Stimulated activated CD8-positive, alpha-beta memory T cell treated with anti-CD3 and anti-CD28 coated beads, Interleukin-7, amount 100 ng/mL, for 4 hours (primary cell): Measurements from ENCODE around the gene TNNI3.
"Not testable (repeated sequence)": the region's sequence is repeated elsewhere in the genome, so short reads cannot be mapped to it uniquely, and the experiment has no call there.

Experiments used
- DNase-seq, 2 donors: peaks; one replicate each; pipeline ENCODE4 v3.0.0-alpha.2; 2020; ENCODE audit warnings: low read depth in 2 of 2

TNNI3 gene

DNA sequence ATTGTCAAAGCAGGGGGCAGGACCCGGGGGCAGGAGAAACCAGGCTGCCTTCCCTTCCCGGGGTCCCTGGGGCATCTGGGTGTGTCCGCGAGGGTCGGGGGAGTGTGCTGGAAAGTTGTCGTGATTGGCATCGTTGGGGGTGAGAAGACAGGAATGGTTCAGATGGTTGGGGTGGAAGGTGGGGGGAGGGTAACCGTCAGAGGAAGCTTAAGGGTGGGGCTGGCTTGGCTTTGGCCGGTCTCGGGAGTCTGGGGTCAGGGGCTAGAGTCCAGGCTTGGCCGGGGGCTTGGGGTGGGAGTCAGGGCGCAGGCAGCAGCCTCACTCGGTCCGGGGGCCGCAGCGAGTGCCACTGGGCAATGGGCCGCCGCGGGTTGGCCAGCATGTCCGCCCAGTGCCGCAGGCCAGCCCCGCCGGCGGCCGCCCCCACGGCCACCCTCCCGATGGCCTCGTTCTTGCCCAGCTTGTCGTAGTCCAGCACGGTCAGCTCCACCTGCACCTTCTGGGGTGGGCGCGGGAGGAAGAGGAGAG is 15.7 kb upstream of the TNNI3 start:
- no peak for DNase-seq

DNA sequence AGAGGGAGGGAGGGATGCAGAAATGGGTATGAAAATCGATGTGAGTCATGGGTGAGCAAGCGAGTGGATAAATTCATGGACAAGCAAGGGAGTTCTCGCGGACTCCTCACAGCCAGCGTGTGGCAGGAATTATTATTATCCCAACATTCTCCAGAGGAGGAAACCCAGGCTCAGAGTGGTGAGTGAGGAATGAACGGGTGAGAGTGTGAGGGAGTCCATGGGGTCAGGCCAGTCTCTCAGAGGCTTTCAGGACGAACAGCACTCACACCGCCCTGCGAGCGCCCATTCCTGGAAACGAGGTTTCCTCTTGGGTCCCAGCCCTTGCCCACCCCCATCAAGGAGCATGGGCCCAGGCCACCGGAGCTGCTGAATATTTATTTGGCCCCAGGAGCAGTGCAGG is 15.2 kb upstream of the TNNI3 start:
- no peak for DNase-seq

DNA sequence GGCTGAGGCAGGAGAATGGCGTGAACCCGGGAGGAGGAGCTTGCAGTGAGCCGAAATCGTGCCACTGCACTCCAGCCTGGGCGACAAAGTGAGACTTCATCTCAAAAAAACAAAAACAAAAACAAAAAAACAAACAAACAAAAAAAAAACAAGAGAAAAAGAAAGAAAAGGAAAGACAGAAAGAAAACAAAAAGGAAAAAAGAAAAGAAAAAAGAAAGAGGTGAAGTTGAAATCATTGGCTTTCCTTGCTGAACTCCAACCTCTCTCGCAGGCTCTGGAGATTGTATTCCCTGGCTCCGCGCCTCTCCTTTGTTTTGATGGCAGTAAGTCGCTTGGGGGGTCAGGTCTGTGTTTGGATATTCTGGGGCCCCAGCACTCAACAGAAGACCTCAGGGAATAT is 14.8 kb upstream of the TNNI3 start:
- not testable (repeated sequence) for DNase-seq

DNA sequence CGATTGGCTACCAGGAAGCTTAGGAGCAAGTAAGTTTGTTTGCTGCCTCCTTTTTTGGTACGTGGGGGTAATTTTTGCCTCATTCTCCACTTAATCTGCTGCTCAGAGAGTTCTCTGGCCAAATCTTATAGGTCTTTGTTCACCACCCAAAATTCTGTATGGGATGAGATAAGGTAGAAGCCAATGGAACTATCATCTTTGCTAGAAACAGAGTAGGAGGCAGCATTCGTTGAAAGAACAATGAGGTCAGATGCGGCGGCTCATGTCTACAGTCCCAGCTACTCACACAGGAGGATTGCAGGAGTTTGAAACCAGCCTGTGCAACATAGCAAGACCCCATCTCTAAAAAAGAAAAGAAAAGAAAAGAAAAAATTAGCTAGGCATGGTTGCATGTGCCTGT is 13.9 kb upstream of the TNNI3 start:
- DNase-seq = no peak

DNA sequence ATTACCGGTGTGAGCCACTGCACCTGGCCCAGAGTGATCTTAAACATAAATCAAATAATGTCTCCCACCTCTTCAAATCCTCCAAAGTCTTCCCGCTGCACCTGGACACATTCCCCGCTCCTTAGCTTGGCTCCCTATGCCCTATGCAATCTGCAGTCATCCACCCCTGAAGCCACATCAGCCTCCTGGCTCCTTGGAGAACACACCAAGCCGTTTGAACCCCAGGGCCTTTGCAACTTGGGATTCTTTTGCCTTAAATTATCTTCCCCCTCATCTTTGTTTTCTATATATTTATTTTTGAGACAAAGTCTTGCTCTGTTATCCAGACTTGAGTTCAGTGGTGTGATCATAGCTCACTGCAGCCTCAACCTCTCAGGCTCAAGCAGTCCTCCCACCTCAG is 11.6 kb upstream of the TNNI3 start:
- DNase-seq = no peak

DNA sequence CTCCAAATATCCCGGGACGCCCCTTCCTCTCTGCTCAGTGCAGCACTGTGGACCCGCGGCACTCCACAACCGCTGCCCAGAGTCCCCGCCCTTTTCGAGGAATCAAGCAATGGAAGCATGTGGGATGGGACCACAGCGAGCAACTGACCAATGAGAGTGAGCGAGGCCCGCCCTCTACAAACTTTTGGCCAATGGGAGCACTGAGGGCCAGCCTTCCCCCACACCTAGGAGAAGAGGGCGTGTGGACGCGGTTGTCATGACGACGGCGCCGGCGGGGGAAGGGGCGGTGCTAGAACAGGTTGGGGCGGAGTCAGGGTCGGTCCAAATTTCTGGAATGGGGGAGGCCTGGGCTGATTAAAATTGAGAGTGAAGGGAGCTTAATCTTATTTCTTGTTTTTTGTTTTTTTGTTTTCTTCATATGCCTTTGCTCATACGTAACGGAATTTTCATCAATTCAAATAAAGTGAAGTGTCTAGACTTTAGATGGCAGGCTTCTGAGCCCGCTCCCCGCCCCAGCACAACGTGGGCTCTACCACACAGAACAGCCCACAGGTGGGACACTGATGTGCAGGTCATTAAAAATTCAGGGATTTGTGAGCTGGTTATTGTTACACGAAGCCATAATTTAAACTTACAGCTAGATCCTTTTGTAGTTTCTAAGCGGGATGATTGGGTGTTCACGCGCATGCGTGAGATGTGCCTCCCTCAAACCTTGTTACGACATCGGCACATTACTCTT is 9.2 kb upstream of the TNNI3 start, which contains the start of gene DNAAF3:
DNAAF3 (minus strand) TSS at position 84 of the 739 bp plus-strand sequence. CDS start 200 bp downstream, outside the sequence.
- peak; percentile 27 to 38 for DNase-seq

DNA sequence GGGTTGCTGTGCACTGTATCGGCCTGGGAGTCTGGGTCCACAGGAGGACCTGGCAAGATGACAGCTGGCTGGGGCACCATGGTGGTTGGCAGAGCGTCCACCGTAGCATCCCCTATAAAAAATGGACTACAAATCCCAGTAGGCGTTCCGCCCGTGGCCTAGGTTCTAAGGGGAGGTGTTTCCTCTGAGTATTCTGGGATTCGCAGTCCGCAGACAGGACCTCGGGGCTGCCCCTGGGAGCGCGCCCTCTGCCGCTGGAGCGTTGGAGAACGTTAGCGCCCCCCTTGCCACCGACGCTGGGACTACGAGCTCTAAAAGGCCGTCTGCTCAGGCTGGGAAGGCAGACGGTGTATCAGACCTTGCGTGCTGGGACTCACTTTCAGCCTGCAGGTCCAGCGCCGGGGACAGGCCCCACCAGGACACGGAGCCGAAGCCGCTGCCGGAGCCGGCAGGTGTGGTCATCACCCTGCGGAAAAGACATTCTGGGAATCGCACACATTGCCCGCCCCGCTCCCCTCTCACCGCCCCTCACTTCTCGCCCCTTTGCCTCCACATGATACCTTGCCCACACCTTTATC is 8.5 kb upstream of the TNNI3 start:
- no peak for DNase-seq

DNA sequence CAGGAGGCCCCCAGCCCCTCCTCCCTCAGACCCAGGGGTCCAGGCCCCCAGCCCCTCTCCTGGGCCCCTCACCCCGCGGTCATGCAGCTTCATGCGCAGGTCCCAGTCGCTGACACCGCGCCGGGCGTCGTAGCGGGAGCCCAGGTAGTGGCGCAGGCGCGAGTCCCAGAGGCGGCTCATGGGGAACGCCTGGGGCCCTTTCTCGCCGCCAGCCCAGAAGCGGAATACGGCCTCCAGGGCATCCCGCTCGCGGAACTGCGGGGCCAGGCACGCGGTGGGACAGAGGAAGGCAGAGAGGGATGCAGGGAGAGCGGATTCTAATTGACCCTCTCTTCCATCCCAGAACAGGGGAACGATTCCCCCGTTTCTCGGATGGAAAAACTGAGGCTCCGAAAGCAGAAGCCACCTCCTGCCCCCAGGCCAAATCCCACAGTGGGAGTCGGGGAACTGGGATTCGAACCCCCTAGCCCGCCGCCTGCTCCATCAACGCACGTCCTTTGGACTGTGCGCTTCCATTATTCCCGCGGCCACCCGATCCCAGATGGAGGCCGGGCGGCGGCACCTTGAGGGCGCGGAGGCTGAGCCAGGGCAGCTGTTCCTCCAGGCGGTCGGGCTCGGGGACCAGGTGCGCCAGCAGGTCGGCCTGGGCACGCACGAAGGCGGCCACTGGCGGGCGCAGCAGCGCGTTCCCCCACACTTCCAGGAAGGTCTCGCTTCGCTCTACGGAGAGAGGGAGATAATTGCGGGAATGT is 4.2 kb upstream of the TNNI3 start:
- no peak for DNase-seq

DNA sequence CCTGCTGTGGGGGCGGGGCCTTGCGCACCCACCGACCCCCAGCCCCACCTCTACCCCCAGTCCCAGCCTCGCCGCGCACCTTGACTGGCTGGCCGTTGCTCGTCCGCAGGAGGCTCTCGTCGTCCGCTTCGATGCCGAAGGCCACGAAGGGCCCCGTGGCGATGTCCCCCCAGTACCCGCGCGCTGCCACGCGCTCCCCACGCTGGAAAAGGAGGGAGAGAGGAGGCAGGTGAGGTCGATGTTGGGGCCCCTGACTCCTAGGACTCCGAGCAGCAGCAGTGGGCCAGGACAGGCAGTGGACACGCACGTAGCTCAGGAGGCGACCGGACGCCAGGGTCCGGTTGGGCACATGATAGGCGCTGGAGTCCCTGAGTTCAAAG is 3.4 kb upstream of the TNNI3 start:
- DNase-seq = no peak

DNA sequence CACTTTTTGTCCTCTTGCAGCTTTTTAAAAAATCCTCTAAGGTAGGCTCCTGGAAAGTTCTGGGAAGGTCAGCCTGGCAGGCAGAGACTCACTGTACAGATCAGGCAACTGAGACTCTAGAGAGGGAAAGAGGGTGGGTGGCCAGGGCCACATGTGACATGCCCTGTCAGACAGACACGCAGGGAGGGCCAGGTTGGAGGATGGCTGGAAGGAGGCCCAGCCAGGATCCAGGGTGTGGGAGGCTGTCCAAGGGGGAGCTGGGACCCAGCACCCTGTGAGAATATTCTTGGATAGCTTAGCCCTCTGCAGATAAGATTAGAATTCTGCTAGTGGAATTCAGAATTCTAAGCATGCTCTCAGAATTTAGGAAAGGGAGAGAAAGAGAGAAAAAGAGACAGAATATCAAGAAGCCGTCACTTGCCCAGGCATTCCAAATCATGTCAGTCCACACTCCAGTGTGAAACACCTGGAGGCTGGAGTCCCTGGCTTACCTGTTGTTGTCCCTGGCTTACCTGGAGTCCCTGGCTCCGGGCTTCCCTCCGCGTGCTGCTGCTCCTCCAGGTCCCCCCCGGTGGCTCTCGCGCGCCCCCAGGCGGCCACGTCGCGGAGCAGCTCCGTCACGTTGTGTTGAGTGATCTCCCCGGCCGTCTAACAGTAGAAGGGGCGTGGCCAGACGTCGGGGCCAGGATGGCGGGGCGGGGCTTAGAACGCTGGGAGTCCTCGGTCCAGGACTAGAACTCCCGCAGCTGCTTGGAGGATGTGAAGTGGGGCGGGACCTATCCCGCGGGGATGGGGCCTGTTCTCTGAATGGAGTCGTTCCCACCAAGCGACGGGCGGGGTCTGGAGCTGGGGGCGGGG is 2.8 kb upstream of the TNNI3 start:
- peak; percentile 73 for DNase-seq

DNA sequence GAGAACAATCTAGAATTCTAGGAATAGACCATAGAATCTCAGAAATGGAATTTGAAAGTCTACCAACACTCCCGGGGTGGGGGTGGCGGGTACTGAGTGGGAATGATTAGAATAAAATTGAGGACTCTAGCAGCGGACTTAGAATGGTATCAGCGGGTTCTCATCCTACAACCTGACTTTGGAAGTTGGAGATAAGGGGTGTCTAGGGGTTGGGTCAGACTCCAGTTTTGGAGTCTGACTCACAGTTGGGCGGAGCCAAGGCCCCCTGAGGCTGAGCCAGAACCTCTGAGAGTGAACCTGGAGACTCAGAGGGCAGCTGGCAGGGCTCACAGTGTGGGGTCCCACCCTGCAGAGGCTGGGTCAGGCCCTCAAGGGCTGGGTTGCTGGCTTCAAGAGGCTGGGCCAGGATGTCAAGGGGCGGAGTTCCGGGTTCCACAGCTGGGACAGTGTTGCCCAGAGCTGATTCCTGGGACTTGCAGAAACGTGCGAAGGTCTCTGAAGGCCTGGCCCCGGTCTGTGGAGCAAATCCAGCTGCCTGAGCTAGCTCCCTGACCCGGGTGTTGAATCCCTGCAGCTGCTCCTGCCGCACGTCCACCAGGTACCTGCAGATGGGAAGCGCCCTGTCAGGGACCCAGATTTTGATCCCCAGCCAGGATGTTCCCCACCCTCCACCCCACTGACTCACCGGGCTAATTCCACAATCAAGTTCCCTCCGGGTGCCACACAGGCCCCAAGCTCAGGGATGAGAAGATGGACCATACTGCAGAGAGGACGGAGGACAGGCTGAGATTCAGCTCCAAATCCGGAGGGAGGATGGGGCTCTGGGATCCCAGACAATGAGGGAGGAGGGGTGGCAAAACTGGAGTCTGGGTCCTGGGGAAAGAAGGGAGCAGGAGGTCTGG is 1.6 kb upstream of the TNNI3 start:
- no peak for DNase-seq

DNA sequence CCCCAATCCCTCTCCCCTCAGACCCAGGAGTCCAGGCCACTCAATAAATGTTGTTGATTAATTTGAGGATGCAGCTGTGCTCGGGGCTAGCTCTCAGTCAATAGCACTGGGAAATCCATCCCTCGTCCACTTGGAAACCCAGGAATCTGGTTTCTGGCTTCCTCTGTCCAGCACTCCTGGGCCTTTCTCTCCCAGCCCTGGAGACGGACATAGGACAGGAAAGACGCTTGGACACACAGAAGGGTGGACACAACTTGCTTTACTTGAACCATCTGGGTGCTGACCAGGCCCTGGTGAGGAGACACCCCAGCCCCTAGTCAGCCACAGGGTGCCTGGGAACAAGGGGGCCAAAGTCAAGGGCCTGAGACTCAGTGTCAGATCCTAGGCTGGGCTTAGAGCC is 891 bp upstream of the TNNI3 start:
- no peak for DNase-seq

DNA sequence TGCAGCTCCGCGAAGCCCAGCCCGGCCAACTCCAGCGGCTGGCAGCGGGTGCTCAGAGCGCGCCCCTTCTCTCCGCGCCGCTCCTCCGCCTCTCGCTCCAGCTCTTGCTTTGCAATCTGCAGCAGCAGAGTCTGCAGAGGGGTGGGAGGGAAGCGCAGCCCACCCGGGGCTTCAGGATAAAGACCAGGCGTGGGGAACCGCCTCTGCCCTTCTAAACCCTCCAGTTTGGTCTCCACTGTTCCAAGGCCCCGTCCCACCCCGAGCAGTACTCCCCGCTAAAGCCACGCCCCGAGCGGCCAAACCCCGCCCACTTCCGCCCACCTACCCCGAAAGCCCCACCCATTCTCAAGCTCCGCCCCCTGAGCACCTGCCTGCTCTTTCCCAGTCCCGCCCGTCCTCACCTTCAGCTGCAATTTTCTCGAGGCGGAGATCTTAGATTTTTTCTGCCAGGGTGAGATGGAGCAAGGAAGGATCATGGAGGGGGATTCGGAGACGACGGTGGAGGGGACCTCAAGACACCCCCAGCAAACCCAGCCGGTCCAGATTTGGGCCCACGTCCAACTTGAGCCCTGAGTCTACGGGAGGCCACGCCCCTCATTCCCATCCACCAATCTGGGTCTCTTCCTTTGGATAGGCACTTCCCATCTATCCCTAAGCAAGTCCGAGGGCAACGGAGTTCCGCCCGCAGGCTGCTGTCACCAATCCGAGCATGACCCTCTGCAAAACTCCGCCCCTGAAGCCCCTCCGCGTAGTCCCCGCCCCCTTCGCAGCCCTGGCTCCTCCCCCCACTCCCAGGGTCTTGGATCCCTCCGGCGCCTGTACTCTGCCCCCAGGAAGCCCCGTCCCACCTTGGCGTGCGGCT is 1.1 kb downstream of the TNNI3 start:
- no peak for DNase-seq

DNA sequence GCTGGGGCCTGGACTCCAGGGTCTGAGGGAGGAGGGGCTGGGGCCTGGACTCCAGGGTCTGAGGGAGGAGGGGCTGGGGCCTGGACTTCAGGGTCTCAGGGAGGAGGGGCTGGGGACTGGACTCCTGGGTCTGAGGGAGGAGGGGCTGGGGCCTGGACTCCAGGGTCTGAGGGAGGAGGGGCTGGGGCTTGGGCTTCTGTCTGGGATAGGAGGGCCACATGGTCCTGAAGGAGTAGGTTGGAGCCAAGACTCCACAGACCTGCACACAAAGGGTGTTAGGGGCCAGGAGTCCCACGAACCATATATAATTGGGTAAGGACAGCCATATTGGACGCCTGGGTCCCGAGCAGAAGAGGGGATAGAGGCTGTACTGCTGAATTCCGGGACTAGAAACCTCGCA is 1.7 kb downstream of the TNNI3 start:
- not testable (repeated sequence) for DNase-seq

DNA sequence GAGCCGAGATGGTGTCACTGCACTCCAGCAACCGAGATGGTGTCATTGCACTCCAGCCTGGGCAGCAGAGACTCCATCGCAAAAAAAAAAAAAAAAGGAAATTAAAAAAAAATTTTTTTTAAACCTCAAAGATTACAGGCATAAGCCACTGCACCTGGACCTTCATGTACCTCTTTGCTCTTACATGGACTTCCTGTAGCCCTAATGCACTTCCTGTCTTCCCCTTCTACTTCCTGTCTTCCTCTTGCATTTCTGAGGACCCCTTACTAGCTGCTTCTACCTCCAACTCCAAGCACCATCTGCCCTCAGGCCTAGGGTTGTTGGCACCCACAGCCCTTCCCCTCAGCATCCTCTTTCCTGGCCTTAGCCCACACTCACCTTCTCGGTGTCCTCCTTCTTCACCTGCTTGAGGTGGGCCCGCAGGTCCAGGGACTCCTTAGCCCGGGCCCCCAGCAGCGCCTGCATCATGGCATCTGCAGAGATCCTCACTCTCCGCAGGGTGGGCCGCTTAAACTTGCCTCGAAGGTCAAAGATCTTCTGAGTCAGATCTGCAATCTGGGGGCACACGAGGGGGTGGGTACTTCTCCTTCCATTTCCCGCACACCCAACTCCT is 3.8 kb downstream of the TNNI3 start:
- DNase-seq = no peak

DNA sequence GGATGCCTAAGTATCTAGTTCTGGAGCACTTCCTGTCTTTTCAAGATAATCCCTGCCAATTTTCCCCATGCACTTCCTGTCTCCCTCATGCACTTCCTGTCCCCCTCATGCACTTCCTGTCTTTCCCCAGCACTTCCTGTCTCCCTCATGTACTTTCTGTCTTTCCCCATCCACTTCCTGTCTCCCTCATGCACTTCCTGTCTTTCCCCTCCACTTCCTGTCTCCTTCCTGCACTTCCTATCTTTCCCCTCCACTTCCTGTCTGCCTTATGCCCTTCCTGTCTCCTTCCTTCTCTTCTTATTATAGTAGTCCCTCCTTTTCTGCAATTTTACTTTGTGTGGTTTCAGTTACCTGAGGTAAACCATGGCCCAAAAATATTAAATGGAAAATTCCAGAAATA is 5.5 kb downstream of the TNNI3 start:
- DNase-seq = no peak

DNA sequence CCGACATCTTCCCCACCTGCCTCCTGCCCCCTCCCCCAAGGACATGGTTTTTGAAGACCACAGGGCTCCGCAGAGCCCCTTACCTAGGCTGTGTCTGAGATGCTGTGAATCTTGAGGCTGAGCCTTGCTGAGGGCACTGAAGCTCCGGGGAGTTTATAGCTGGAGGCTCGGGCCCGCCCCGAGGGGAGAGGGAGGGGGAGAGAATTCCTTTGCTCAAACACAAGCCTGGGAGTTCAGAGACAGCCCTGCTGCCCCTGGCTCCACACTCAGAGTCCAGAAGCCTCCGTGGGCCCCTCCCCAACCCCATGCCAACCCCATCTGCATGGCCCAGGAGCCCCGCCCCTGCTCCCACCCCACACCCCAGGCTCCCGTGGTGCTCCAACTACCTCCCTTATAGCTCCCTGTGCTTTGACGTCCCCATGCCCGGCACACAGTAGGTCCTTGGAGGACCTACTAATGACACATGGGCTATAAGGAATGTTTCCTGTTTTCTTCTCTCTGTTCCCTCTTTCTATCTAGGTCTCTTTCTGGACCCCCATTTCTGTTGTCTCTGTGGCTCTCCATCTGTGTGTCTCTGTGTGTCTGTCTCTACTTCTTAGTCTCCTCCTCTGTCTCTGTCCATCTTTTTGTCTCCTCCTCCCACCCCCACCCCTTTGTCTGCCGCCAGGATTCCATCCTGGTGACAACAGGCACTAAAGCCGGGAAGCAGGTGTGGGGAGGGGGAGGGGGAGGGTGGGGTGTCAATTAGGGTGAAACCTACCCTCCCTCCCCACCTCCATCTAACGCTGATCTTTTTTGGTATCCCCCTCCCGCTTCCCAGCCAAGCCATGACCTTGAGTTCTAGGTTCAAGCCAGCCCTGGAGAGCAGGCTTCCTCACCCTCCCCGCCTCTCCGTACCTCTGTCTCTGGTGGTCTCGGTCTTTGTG is 8.2 kb downstream of the TNNI3 start, which contains the start of gene TNNT1:
TNNT1 (minus strand) TSS at position 129 of the 926 bp plus-strand sequence. CDS start 2,049 bp downstream, outside the sequence.
- DNase-seq = no peak
